Esophagus muscularis mucosa (tissue), 4 donors: ENCODE data around the gene DNLZ.

Experiments used
- CTCF ChIP-seq, 3 experiments: fragments of 200-600 bp in 2 of 3; fragments of 450-650 bp in 1 of 3; sonication (generic) in 2 of 3; IDR thresholded peaks; one replicate each; pipeline ENCODE4 v1.5.1; 2017 to 2019; ENCODE audit warnings: antibody characterized with exemption in 3 of 3, mild to moderate bottlenecking in 2 of 3, moderate library complexity in 1 of 3
- EP300 ChIP-seq: sonication (generic); formaldehyde crosslinking; IDR thresholded peaks from one replicate; pipeline ENCODE4 v1.6.1; 2017; ENCODE audit warnings: antibody characterized with exemption
- POLR2A ChIP-seq: fragments of 450-650 bp; IDR thresholded peaks from one replicate; pipeline ENCODE4 v1.6.1; 2017; ENCODE audit warnings: antibody characterized with exemption, moderate library complexity, mild to moderate bottlenecking, low read depth
- POLR2AphosphoS5 ChIP-seq, 2 donors: sonication (generic); formaldehyde crosslinking; IDR thresholded peaks; one replicate each; pipeline ENCODE4 v1.6.1; 2017; ENCODE audit warnings: antibody characterized with exemption in 2 of 2

GRCh38 chr9:136409557-136410455 is 46.3 kb upstream of the DNLZ start:
- TF ChIP-seq POLR2AphosphoS5 (IDR thresholded peaks at IDR 0.05) (no peak), CTCF (IDR thresholded peaks at IDR 0.05) (no peak), POLR2A (no peak), EP300 (no peak)
